ENCODE data around the gene CREB5.

DNA sequence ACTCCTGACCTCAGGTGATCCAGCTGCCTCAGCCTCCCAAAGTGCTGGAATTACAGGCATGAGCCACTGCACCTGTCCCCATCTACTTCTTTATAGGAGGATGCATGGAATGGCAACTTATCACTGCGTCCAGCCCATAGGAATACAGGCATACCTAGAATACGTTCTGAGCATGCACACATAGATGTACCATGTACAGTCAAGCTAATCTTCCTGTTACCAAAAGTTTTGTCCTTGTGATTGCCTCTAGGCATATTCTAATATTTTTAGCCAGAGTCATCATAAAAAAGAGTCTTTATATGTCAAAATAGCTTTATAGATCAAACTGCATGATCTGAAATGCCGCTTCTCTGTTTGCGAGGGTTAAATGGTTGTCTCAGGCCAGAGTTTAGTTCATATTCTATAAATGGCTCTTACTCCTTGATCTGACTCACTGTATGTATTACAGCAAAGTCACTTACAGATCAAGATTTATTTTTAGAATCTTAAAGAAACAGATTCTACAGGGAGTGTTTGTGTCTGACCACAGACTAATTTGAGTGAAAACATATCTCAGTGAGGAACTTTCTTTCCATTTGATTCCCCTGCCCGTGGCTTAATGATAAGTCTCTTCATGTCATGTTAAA is 210.9 kb downstream of the CREB5 start:
- TF ChIP-seq CTCF (IDR thresholded peaks at IDR 0.05), result no peak
- TF ChIP-seq POLR2A (IDR thresholded peaks at IDR 0.05), result no peak
